ENCODE results near the gene OVCH1.

GRCh38 chr12:29505122-29505521 is 7.6 kb upstream of the OVCH1 start:
- TF ChIP-seq GATA3 (IDR thresholded peaks at IDR 0.05; ENCODE audit: low read depth, low read length) (no peak), GATA2 (IDR thresholded peaks at IDR 0.05; ENCODE audit: low read depth, low read length) (no peak)
